Measurements from ENCODE around the gene IGFL2.
"Not testable (repeated sequence)": the region's sequence is repeated elsewhere in the genome, so short reads cannot be mapped to it uniquely, and the experiment has no call there.

The IGFL2 gene

GRCh38 chr19:46147791-46148288, at the start of gene IGFL2:
IGFL2 (plus strand) TSS chr19:46148238; CDS start chr19:46148279, 41 bp downstream.
- Histone ChIP-seq H3K27ac (no peak within 1 kb of the TSS), H2AFZ (no peak within 1 kb of the TSS), H3K79me2 (no peaks in the 10 kb centered on the region), H3K4me2 (ENCODE audit: low read length) (no peak within 1 kb of the TSS), H3K4me1 (no peaks in the 10 kb centered on the region), H3K9ac (no peak within 1 kb of the TSS), H3K9me3 (ENCODE audit: control insufficient read depth, low read length) (no peaks in the 10 kb centered on the region), H3K4me3 (ENCODE audit: low read depth, low read length) (no peak within 1 kb of the TSS), H3K27me3 (ENCODE audit: control insufficient read depth, insufficient read depth, low read length) (no peaks in the 10 kb centered on the region), H3K36me3 (ENCODE audit: control insufficient read depth, insufficient read depth, low read length) (no peaks in the 10 kb centered on the region)
- no peak for TF ChIP-seq CTCF (IDR thresholded peaks at IDR 0.05)

- Histone ChIP-seq H3K4me2 (ENCODE audit: low read length) (no peak overlapping the region), H3K27me3 (ENCODE audit: control insufficient read depth, insufficient read depth, low read length) (no peaks in the 10 kb centered on the region), H2AFZ (no peak overlapping the region), H3K27ac (no peak overlapping the region), H3K9me3 (ENCODE audit: control insufficient read depth, low read length) (peaks cover 4% of the 10 kb centered on the region), H3K79me2 (no peaks in the 10 kb centered on the region), H3K36me3 (ENCODE audit: control insufficient read depth, insufficient read depth, low read length) (no peaks in the 10 kb centered on the region), H3K9ac (no peak overlapping the region), H3K4me3 (ENCODE audit: low read depth, low read length) (no peak overlapping the region), H3K4me1 (no peaks in the 10 kb centered on the region)
- no peak for TF ChIP-seq CTCF (IDR thresholded peaks at IDR 0.05)
Observed at GRCh38 chr19:46100344-46100743, 47.7 kb upstream of the IGFL2 start.

GRCh38 chr19:46101293-46101692, 46.7 kb upstream of the IGFL2 start:
- peaks cover 4% of the 10 kb centered on the region for H3K9me3 ChIP-seq (ENCODE audit: control insufficient read depth, low read length)
- H3K4me1 ChIP-seq: no peaks in the 10 kb centered on the region
- H3K4me3 ChIP-seq (ENCODE audit: low read depth, low read length): no peak overlapping the region
- H3K36me3 ChIP-seq (ENCODE audit: control insufficient read depth, insufficient read depth, low read length): no peaks in the 10 kb centered on the region
- H2AFZ ChIP-seq: no peak overlapping the region
- no peak for TF ChIP-seq CTCF (IDR thresholded peaks at IDR 0.05)
- no peaks in the 10 kb centered on the region for H3K27me3 ChIP-seq (ENCODE audit: control insufficient read depth, insufficient read depth, low read length)
- H3K79me2 ChIP-seq: no peaks in the 10 kb centered on the region
- H3K27ac ChIP-seq: no peak overlapping the region
- H3K9ac ChIP-seq: no peak overlapping the region
- no peak overlapping the region for H3K4me2 ChIP-seq (ENCODE audit: low read length)

- not testable (repeated sequence) for H3K4me3 ChIP-seq (ENCODE audit: low read depth, low read length); H3K27me3 ChIP-seq (ENCODE audit: control insufficient read depth, insufficient read depth, low read length); H3K27ac ChIP-seq
Observed at GRCh38 chr19:46102333-46102732, 45.7 kb upstream of the IGFL2 start.

GRCh38 chr19:46107371-46107770, 40.7 kb upstream of the IGFL2 start:
- Histone ChIP-seq H3K27ac (no peak overlapping the region), H3K27me3 (ENCODE audit: control insufficient read depth, insufficient read depth, low read length) (no peaks in the 10 kb centered on the region), H2AFZ (no peak overlapping the region), H3K36me3 (ENCODE audit: control insufficient read depth, insufficient read depth, low read length) (no peaks in the 10 kb centered on the region), H3K9me3 (ENCODE audit: control insufficient read depth, low read length) (no peaks in the 10 kb centered on the region), H3K9ac (no peak overlapping the region), H3K79me2 (no peaks in the 10 kb centered on the region), H3K4me1 (no peaks in the 10 kb centered on the region), H3K4me3 (ENCODE audit: low read depth, low read length) (no peak overlapping the region), H3K4me2 (ENCODE audit: low read length) (no peak overlapping the region)
- no peak for TF ChIP-seq CTCF (IDR thresholded peaks at IDR 0.05)

More at GRCh38 chr19:46102333-46102732, 45.7 kb upstream of the IGFL2 start:
- H3K4me1 ChIP-seq; H2AFZ ChIP-seq; H3K79me2 ChIP-seq; H3K36me3 ChIP-seq (ENCODE audit: control insufficient read depth, insufficient read depth, low read length); H3K9me3 ChIP-seq (ENCODE audit: control insufficient read depth, low read length); H3K4me2 ChIP-seq (ENCODE audit: low read length); H3K9ac ChIP-seq: not testable (repeated sequence)

Data from parathyroid adenoma (tissue), 2 donors.